Glutamatergic neuron (in vitro differentiated cells): ENCODE data around the gene ABCA6. TPM values are rescaled to one million over a fixed set of nuclear protein-coding genes. Genes with fewer than 3 reads are reported as not detected.

Source experiments
- DNase-seq: peaks from one replicate; pipeline ENCODE4 v3.0.0; 2022
- H3K27ac Mint-ChIP-seq: one replicate; pipeline ENCODE4 v1.8.0; 2020; ENCODE audit warnings: mild to moderate bottlenecking, mixed read lengths, inconsistent platforms; ENCODE audit not compliant: unreplicated experiment
- H3K27me3 Mint-ChIP-seq: one replicate; pipeline ENCODE4 v1.8.0; 2020; ENCODE audit warnings: mild to moderate bottlenecking, moderate library complexity, mixed read lengths, inconsistent platforms; ENCODE audit not compliant: unreplicated experiment
- H3K36me3 Mint-ChIP-seq: one replicate; pipeline ENCODE4 v1.8.0; 2020; ENCODE audit warnings: mild to moderate bottlenecking, mixed read lengths, inconsistent platforms; ENCODE audit not compliant: unreplicated experiment
- H3K4me1 Mint-ChIP-seq: one replicate; pipeline ENCODE4 v1.8.0; 2020; ENCODE audit warnings: mild to moderate bottlenecking, low read depth, mixed read lengths, inconsistent platforms; ENCODE audit not compliant: unreplicated experiment
- H3K4me3 Mint-ChIP-seq: one replicate; pipeline ENCODE4 v1.8.0; 2020; ENCODE audit warnings: mild to moderate bottlenecking, mixed read lengths, inconsistent platforms; ENCODE audit not compliant: unreplicated experiment
- H3K9me3 Mint-ChIP-seq: one replicate; pipeline ENCODE4 v1.8.0; 2020; ENCODE audit warnings: mild to moderate bottlenecking, moderate library complexity, mixed read lengths, inconsistent platforms; ENCODE audit not compliant: unreplicated experiment
- CTCF ChIP-seq: fragments of 200-600 bp; sonication (generic); IDR thresholded peaks from one replicate; pipeline ENCODE4 v1.5.0; 2021; ENCODE audit not compliant: partially characterized antibody, unreplicated experiment
- total RNA-seq: library from RNA; stranded (reverse); fragmentation: NEBNext Ultra II Directional; extraction: Animal tissue kit (Norgen Biotek cat#: 25700); gene quantifications from one replicate; pipeline ENCODE4 v1.2.1, GENCODE V29; 2021; ENCODE audit not compliant: unreplicated experiment

Gene ABCA6
- total RNA-seq, 1 donor from 2014 or later = 1.6 TPM

- no peaks in the 10 kb centered on the region for H3K27me3 Mint-ChIP-seq
- no peaks in the 10 kb centered on the region for H3K36me3 Mint-ChIP-seq
- DNase-seq = no peak
- no peaks in the 10 kb centered on the region for H3K4me1 Mint-ChIP-seq
- H3K9me3 Mint-ChIP-seq = peaks cover 1% of the 10 kb centered on the region
- H3K27ac Mint-ChIP-seq = no peak overlapping the region
- no peak overlapping the region for H3K4me3 Mint-ChIP-seq
- TF ChIP-seq CTCF = no peak
Observed at GRCh38 chr17:69067274-69068047, 74.2 kb downstream of the ABCA6 start.

GRCh38 chr17:69066482-69066881 lies 75.2 kb downstream of the ABCA6 start:
- DNase-seq = no peak
- H3K27ac Mint-ChIP-seq = no peak overlapping the region
- peaks cover 1% of the 10 kb centered on the region for H3K9me3 Mint-ChIP-seq
- H3K36me3 Mint-ChIP-seq = no peaks in the 10 kb centered on the region
- H3K4me1 Mint-ChIP-seq = no peaks in the 10 kb centered on the region
- TF ChIP-seq CTCF = no peak
- no peaks in the 10 kb centered on the region for H3K27me3 Mint-ChIP-seq
- H3K4me3 Mint-ChIP-seq = no peak overlapping the region

- Mint-ChIP-seq H3K4me1 (peaks cover 4% of the 10 kb centered on the region), H3K9me3 (peaks cover 1% of the 10 kb centered on the region), H3K27me3 (no peaks in the 10 kb centered on the region), H3K4me3 (no peak overlapping the region), H3K36me3 (no peaks in the 10 kb centered on the region), H3K27ac (no peak overlapping the region)
- DNase-seq = no peak
- no peak for TF ChIP-seq CTCF
Observed at GRCh38 chr17:69065113-69065512, 76.6 kb downstream of the ABCA6 start.

GRCh38 chr17:69064476-69064875 lies 77.2 kb downstream of the ABCA6 start:
- no peak overlapping the region for H3K27ac Mint-ChIP-seq
- H3K4me1 Mint-ChIP-seq = peaks cover 4% of the 10 kb centered on the region
- TF ChIP-seq CTCF = no peak
- peaks cover 1% of the 10 kb centered on the region for H3K9me3 Mint-ChIP-seq
- no peak overlapping the region for H3K4me3 Mint-ChIP-seq
- no peaks in the 10 kb centered on the region for H3K36me3 Mint-ChIP-seq
- DNase-seq = no peak
- H3K27me3 Mint-ChIP-seq = no peaks in the 10 kb centered on the region

- H3K36me3 Mint-ChIP-seq = no peaks in the 10 kb centered on the region
- peaks cover 4% of the 10 kb centered on the region for H3K4me1 Mint-ChIP-seq
- peaks cover 1% of the 10 kb centered on the region for H3K9me3 Mint-ChIP-seq
- no peak for DNase-seq
- no peak overlapping the region for H3K27ac Mint-ChIP-seq
- H3K4me3 Mint-ChIP-seq = no peak overlapping the region
- no peak for TF ChIP-seq CTCF
- H3K27me3 Mint-ChIP-seq = no peaks in the 10 kb centered on the region
Observed at GRCh38 chr17:69064001-69064400, 77.7 kb downstream of the ABCA6 start.
